Liver (tissue), 9 donors: ENCODE results near the gene MCU. TPM values are rescaled to one million over a fixed set of nuclear protein-coding genes. Genes with fewer than 3 reads are reported as not detected.

ENCODE experiments used
- DNase-seq: peaks from one replicate; pipeline ENCODE4 v3.0.0-alpha.2; 2017; ENCODE audit warnings: low spot score
- H3K27ac ChIP-seq, 2 donors: one replicate each; pipeline ENCODE4 v1.7.0; 2013; ENCODE audit warnings: inconsistent platforms in 2 of 2, low read length in 2 of 2, control low read depth in 1 of 2, low read depth in 1 of 2, mild to moderate bottlenecking in 1 of 2
- H3K27me3 ChIP-seq, 4 donors: one replicate each; pipeline versions ENCODE4 v1.6.1 to v1.7.0; 2013; ENCODE audit warnings: low read length in 3 of 4, inconsistent platforms in 1 of 4, mild to moderate bottlenecking in 1 of 4, moderate library complexity in 1 of 4; ENCODE audit not compliant: control insufficient read depth in 4 of 4, insufficient read depth in 4 of 4
- H3K36me3 ChIP-seq, 4 donors: one replicate each; pipeline versions ENCODE4 v1.6.1 to v1.7.0; 2013; ENCODE audit warnings: low read length in 3 of 4, mild to moderate bottlenecking in 3 of 4, low read depth in 1 of 4, moderate library complexity in 1 of 4; ENCODE audit not compliant: control insufficient read depth in 4 of 4, insufficient read depth in 3 of 4
- H3K4me1 ChIP-seq, 4 donors: one replicate each; pipeline versions ENCODE4 v1.6.1 to v1.7.0; 2013; ENCODE audit warnings: low read length in 3 of 4, mild to moderate bottlenecking in 3 of 4, moderate library complexity in 1 of 4; ENCODE audit not compliant: control insufficient read depth in 4 of 4, insufficient read depth in 4 of 4
- H3K4me3 ChIP-seq, 3 donors: one replicate each; pipeline versions ENCODE4 v1.6.1 to v1.7.0; 2013; ENCODE audit warnings: low read length in 3 of 3, control low read depth in 1 of 3, low read depth in 1 of 3, mild to moderate bottlenecking in 1 of 3
- H3K9ac ChIP-seq, 2 donors: one replicate each; pipeline ENCODE4 v1.7.0; 2013; ENCODE audit warnings: low read length in 2 of 2, mild to moderate bottlenecking in 2 of 2, moderate library complexity in 2 of 2, control low read depth in 1 of 2, low read depth in 1 of 2
- H3K9me3 ChIP-seq, 4 donors: one replicate each; pipeline versions ENCODE4 v1.6.1 to v1.7.0; 2013; ENCODE audit warnings: low read length in 3 of 4; ENCODE audit not compliant: control insufficient read depth in 4 of 4
- EGR1 ChIP-seq, 2 donors: IDR thresholded peaks; 2 replicates each; pipeline ENCODE4 v1.6.1; 2016 to 2018; ENCODE audit warnings: antibody characterized with exemption in 2 of 2, low read depth in 2 of 2
- FOXA1 ChIP-seq: IDR thresholded peaks from 2 replicates; pipeline ENCODE4 v1.6.1; 2016; ENCODE audit warnings: antibody characterized with exemption
- FOXA2 ChIP-seq: IDR thresholded peaks from 2 replicates; pipeline ENCODE4 v1.6.1; 2016; ENCODE audit warnings: antibody characterized with exemption
- GABPA ChIP-seq, 2 donors: IDR thresholded peaks in 1 of 2; conservative IDR thresholded peaks in 1 of 2; 2 replicates each; pipeline ENCODE4 v1.6.1; 2016; ENCODE audit warnings: antibody characterized with exemption in 2 of 2, mild to moderate bottlenecking in 1 of 2, moderate library complexity in 1 of 2
- HNF4G ChIP-seq: IDR thresholded peaks from 2 replicates; pipeline ENCODE4 v1.6.1; 2016; ENCODE audit warnings: antibody characterized with exemption
- JUND ChIP-seq, 2 donors: IDR thresholded peaks; 2 replicates each; pipeline ENCODE4 v1.6.1; 2016; ENCODE audit warnings: antibody characterized with exemption in 2 of 2
- NR2F2 ChIP-seq: IDR thresholded peaks from 2 replicates; pipeline ENCODE4 v1.6.1; 2016; ENCODE audit warnings: antibody characterized with exemption
- RXRA ChIP-seq, 2 donors: IDR thresholded peaks; 2 replicates each; pipeline ENCODE4 v1.6.1; 2017 to 2018; ENCODE audit warnings: antibody characterized with exemption in 2 of 2, mild to moderate bottlenecking in 1 of 2
- SP1 ChIP-seq: IDR thresholded peaks from 2 replicates; pipeline ENCODE4 v1.6.1; 2018; ENCODE audit warnings: antibody characterized with exemption, mild to moderate bottlenecking
- TAF1 ChIP-seq: conservative IDR thresholded peaks from 2 replicates; pipeline ENCODE4 v1.6.1; 2016; ENCODE audit warnings: antibody characterized with exemption, mild to moderate bottlenecking
- YY1 ChIP-seq: IDR thresholded peaks from 2 replicates; pipeline ENCODE4 v1.6.1; 2016; ENCODE audit warnings: antibody characterized with exemption, mild to moderate bottlenecking
- WGBS: extraction: QIAGEN DNeasy Blood & Tissue Kit; methylation state at CpG from one replicate; pipeline ENCODE4 v1.1.7; 2013; 5-methylcytosine and 5-hydroxymethylcytosine counted together
- polyA plus RNA-seq, 2 donors: library from polyadenylated mRNA; stranded (reverse) in 1 of 2; unstranded in 1 of 2; fragments of 200-250 nt in 1 of 2; fragments of >200 nt in 1 of 2; fragmentation: Nextera tagmentation in 1 of 2; extraction: Ambion mirVana in 1 of 2; gene quantifications; one replicate each; pipeline versions ENCODE4 v1.2.1 to v1.2.3, GENCODE V29; 2013 to 2015
- total RNA-seq, 2 donors: library from RNA; depleted of rRNA; stranded (reverse); fragments of >200 nt; gene quantifications; one replicate each; pipeline ENCODE4 v1.2.3, GENCODE V29; 2014
- TF ChIP-seq, protein P1 (sequence below): IDR thresholded peaks from 2 replicates; pipeline ENCODE4 v1.6.1; 2016; ENCODE audit warnings: antibody characterized with exemption
- TF ChIP-seq, protein P2 (sequence below): IDR thresholded peaks from 2 replicates; pipeline ENCODE4 v1.6.1; 2016; ENCODE audit warnings: antibody characterized with exemption
- TF ChIP-seq, protein P3 (sequence below): IDR thresholded peaks from 2 replicates; pipeline ENCODE4 v1.6.1; 2016; ENCODE audit warnings: antibody characterized with exemption
- TF ChIP-seq, protein P4 (sequence below): IDR thresholded peaks from 2 replicates; pipeline ENCODE4 v1.6.1; 2016; ENCODE audit warnings: antibody characterized with exemption, mild to moderate bottlenecking
- TF ChIP-seq, protein P5 (sequence below): fragments of 150-350 bp; IDR thresholded peaks from 2 replicates; pipeline ENCODE4 v1.5.1; 2017; ENCODE audit warnings: improper control_type of control experiment, low read depth, low read length; ENCODE audit not compliant: missing input control
- donor health status: healthy.
- donor health status: healthy.
- donor health status: healthy.
- donor health status: healthy.
- donor health status: healthy.

Gene MCU
- total and polyA plus RNA-seq, 4 donors, result 6.4 to 13.0 (median 8.8) TPM

DNA sequence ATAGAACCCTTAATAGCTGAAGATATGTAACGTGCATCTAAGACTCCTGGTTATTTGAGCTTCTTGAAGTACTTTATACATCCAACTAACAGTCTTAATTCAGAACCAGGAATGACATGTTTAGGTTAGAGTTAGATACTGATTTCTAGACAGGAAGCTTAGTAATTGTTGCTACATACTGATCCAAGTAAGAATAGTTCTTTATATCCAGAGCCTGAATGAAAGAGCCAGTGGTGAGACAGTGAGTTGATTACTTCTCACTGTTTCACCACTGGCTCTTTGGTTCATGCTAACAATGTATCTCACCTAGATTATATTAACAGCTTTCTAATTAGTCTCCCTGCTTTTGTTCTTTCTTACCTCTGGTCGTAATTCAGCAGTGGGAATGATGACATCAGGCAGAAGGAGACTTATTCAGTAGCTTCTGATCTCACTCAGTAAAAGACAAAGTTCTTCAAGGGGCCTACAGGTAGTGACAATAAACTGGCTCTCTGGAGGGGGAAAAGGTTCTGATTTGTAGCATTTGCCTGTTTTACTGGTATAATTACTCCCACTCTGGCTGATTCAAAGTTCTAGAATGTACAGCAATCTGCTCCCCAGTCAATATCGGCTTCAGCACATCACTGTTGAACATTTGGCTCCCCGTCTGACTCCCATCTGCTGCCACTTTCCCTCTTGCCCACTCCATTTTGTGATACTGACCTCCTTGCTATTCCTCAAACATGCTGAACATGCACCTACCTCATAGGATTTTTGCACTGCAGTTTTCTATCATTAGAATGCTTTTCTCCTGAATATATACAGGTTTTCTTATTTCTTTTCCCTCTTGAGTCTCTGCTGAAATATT, 29.1 kb downstream of the MCU start:
- TF ChIP-seq YY1, result no peak
- no peak for TF ChIP-seq JUND (IDR thresholded peaks at IDR 0.05)
- Histone ChIP-seq H3K4me3 (no peak overlapping the region), H3K27me3 (no peaks in the 10 kb centered on the region), H3K9me3 (no peaks in the 10 kb centered on the region), H3K36me3 (peaks cover 0 to 2% (median 0%) of the 10 kb centered on the region in 4 donors), H3K9ac (no peak overlapping the region), H3K4me1 (no peaks in the 10 kb centered on the region), H3K27ac (no peak overlapping the region)
- no peak for DNase-seq
- WGBS, result 94% methylated on average over 4 of the region's 4 CpGs

DNA sequence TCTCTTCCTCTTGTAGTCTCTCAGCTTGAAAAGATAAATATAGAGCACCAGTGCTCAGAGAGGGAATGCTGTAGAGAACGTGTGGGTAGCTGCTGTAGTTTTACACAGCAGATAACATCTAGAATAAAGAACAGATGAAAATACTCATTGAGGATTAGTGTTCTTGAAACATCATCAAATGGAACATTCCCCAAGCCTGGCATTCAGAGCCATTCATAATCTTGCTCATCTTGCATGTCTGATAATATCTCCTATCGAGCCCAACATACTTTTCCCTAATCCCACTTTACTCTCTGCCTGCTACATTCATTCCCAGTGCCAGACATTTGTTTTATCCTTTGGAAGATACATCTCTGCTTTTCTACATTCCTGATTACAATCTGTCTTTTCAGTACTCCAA, 35.2 kb downstream of the MCU start:
- Histone ChIP-seq H3K4me1 (no peaks in the 10 kb centered on the region), H3K4me3 (no peak overlapping the region), H3K27me3 (no peaks in the 10 kb centered on the region), H3K9me3 (no peaks in the 10 kb centered on the region), H3K9ac (no peak overlapping the region), H3K27ac (no peak overlapping the region), H3K36me3 (no peaks in the 10 kb centered on the region)
- DNase-seq, result no peak
- no peak for TF ChIP-seq FOXA1
- TF ChIP-seq TAF1, result no peak
- TF ChIP-seq, protein P1, sequence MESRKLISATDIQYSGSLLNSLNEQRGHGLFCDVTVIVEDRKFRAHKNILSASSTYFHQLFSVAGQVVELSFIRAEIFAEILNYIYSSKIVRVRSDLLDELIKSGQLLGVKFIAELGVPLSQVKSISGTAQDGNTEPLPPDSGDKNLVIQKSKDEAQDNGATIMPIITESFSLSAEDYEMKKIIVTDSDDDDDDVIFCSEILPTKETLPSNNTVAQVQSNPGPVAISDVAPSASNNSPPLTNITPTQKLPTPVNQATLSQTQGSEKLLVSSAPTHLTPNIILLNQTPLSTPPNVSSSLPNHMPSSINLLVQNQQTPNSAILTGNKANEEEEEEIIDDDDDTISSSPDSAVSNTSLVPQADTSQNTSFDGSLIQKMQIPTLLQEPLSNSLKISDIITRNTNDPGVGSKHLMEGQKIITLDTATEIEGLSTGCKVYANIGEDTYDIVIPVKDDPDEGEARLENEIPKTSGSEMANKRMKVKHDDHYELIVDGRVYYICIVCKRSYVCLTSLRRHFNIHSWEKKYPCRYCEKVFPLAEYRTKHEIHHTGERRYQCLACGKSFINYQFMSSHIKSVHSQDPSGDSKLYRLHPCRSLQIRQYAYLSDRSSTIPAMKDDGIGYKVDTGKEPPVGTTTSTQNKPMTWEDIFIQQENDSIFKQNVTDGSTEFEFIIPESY, result no peak
- TF ChIP-seq, protein P2, sequence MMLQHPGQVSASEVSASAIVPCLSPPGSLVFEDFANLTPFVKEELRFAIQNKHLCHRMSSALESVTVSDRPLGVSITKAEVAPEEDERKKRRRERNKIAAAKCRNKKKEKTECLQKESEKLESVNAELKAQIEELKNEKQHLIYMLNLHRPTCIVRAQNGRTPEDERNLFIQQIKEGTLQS, result no peak
- no peak for TF ChIP-seq GABPA (IDR thresholded peaks at IDR 0.05 in 1 of 2, conservative IDR thresholded peaks at IDR 0.05 in 1 of 2)
- no peak for TF ChIP-seq SP1
- TF ChIP-seq JUND (IDR thresholded peaks at IDR 0.05), result no peak
- TF ChIP-seq, protein P3, sequence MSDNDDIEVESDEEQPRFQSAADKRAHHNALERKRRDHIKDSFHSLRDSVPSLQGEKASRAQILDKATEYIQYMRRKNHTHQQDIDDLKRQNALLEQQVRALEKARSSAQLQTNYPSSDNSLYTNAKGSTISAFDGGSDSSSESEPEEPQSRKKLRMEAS, result no peak
- 91% methylated on average over 2 of the region's 2 CpGs for WGBS

DNA sequence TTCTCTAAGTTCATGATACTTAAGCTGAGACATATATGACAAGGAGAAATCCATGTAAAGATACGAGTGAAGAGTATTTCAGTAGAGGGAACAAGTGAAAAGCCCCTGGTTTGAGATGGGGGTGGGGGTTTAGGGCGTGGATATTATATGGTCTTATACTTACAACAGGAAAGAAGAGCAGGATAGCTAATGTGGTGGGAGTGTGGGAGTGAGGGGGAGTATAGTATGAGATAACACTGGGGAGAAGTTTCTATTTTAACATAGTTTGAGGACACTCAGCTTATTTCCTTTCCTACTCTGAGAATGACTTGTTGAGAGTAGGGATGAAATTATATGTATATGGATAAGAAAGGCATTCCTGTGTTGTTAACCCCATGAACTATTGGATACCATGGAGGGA, 36.5 kb downstream of the MCU start:
- 92% methylated on average over 2 of the region's 2 CpGs for WGBS
- no peak for DNase-seq
- no peaks in the 10 kb centered on the region for H3K4me1 ChIP-seq
- no peaks in the 10 kb centered on the region for H3K9me3 ChIP-seq
- no peak for TF ChIP-seq SP1
- no peak for TF ChIP-seq RXRA (IDR thresholded peaks at IDR 0.05)
- TF ChIP-seq, protein P3, result no peak
- TF ChIP-seq FOXA2, result no peak
- TF ChIP-seq NR2F2, result no peak
- TF ChIP-seq, protein P4, sequence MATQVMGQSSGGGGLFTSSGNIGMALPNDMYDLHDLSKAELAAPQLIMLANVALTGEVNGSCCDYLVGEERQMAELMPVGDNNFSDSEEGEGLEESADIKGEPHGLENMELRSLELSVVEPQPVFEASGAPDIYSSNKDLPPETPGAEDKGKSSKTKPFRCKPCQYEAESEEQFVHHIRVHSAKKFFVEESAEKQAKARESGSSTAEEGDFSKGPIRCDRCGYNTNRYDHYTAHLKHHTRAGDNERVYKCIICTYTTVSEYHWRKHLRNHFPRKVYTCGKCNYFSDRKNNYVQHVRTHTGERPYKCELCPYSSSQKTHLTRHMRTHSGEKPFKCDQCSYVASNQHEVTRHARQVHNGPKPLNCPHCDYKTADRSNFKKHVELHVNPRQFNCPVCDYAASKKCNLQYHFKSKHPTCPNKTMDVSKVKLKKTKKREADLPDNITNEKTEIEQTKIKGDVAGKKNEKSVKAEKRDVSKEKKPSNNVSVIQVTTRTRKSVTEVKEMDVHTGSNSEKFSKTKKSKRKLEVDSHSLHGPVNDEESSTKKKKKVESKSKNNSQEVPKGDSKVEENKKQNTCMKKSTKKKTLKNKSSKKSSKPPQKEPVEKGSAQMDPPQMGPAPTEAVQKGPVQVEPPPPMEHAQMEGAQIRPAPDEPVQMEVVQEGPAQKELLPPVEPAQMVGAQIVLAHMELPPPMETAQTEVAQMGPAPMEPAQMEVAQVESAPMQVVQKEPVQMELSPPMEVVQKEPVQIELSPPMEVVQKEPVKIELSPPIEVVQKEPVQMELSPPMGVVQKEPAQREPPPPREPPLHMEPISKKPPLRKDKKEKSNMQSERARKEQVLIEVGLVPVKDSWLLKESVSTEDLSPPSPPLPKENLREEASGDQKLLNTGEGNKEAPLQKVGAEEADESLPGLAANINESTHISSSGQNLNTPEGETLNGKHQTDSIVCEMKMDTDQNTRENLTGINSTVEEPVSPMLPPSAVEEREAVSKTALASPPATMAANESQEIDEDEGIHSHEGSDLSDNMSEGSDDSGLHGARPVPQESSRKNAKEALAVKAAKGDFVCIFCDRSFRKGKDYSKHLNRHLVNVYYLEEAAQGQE, result no peak
- TF ChIP-seq TAF1, result no peak
- TF ChIP-seq GABPA (IDR thresholded peaks at IDR 0.05 in 1 of 2, conservative IDR thresholded peaks at IDR 0.05 in 1 of 2), result no peak
- TF ChIP-seq, protein P1, result no peak
- no peak for TF ChIP-seq HNF4G
- TF ChIP-seq, protein P5, sequence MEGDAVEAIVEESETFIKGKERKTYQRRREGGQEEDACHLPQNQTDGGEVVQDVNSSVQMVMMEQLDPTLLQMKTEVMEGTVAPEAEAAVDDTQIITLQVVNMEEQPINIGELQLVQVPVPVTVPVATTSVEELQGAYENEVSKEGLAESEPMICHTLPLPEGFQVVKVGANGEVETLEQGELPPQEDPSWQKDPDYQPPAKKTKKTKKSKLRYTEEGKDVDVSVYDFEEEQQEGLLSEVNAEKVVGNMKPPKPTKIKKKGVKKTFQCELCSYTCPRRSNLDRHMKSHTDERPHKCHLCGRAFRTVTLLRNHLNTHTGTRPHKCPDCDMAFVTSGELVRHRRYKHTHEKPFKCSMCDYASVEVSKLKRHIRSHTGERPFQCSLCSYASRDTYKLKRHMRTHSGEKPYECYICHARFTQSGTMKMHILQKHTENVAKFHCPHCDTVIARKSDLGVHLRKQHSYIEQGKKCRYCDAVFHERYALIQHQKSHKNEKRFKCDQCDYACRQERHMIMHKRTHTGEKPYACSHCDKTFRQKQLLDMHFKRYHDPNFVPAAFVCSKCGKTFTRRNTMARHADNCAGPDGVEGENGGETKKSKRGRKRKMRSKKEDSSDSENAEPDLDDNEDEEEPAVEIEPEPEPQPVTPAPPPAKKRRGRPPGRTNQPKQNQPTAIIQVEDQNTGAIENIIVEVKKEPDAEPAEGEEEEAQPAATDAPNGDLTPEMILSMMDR, result no peak
- no peak for TF ChIP-seq EGR1 (IDR thresholded peaks at IDR 0.05; ENCODE audit: low read depth in 2 of 2)
- no peak overlapping the region for H3K27ac ChIP-seq
- H3K36me3 ChIP-seq, result no peaks in the 10 kb centered on the region
- no peak overlapping the region for H3K4me3 ChIP-seq
- H3K27me3 ChIP-seq, result no peaks in the 10 kb centered on the region
- no peak overlapping the region for H3K9ac ChIP-seq
